Neural progenitor cell (in vitro differentiated cells): ENCODE results near the gene FGG.

ENCODE experiments used
- CTCF ChIP-seq: fragments of 200-600 bp; sonication (generic); IDR thresholded peaks from 2 replicates; pipeline ENCODE4 v1.5.1; 2017; ENCODE audit warnings: antibody characterized with exemption, mild to moderate bottlenecking
- EZH2 ChIP-seq: fragments of 200-600 bp; sonication (generic); IDR thresholded peaks from 2 replicates; pipeline ENCODE4 v1.6.1; 2017; ENCODE audit warnings: antibody characterized with exemption, mild to moderate bottlenecking, moderate library complexity

DNA sequence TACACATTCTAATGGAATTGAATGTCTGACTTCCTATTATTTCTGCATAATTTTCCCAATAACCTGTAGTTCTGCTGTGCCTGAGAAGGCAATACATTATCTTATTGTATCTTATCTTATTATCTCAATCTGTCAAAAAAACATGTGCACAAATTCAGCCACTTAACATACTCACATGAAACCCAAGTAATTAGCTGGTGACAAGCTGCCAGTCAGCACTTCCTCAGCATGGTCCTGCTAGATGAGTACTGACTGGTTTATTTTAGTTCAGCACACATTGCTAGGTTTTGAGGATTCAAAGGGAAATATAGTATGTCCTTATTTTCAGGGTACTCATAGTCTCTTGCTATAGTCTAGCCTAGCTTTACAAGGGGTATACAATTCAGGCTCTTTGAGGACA is 17.9 kb upstream of the FGG start:
- no peak for TF ChIP-seq CTCF
- TF ChIP-seq EZH2 = no peak
